Stimulated activated effector memory CD8-positive, alpha-beta T cell treated with anti-CD3 and anti-CD28 coated beads, Interleukin-12 subunit alpha, Interleukin-12 subunit beta, amount 100 ng/mL, for 72 hours (primary cell): Measurements from ENCODE around the gene LRATD1.

ENCODE experiments used
- ATAC-seq: fragments of 150-1000 bp; cut with Tn5 transposase; 2 replicates; pipeline ENCODE4 v1.10.0; 2021
- DNase-seq, 2 donors: peaks; one replicate each; pipeline ENCODE4 v3.0.0; 2021 to 2022; ENCODE audit warnings: low spot score in 2 of 2
- H3K27ac Mint-ChIP-seq: one replicate; pipeline ENCODE4 v1.8.0; 2022; ENCODE audit warnings: mild to moderate bottlenecking, mixed read lengths
- H3K36me3 Mint-ChIP-seq: one replicate; pipeline ENCODE4 v1.8.0; 2022; ENCODE audit warnings: mild to moderate bottlenecking, mixed read lengths
- H3K4me1 Mint-ChIP-seq: one replicate; pipeline ENCODE4 v1.8.0; 2022; ENCODE audit warnings: mixed read lengths
- H3K4me3 Mint-ChIP-seq: one replicate; pipeline ENCODE4 v1.8.0; 2022; ENCODE audit warnings: mild to moderate bottlenecking, mixed read lengths
- H3K9me3 Mint-ChIP-seq: one replicate; pipeline ENCODE4 v1.8.0; 2022; ENCODE audit warnings: mixed read lengths

LRATD1 gene

GRCh38 chr2:14632133-14632936, at the start of gene LRATD1:
TSS of gene LRATD1 (plus strand) at chr2:14632717. CDS start at chr2:14633980, 1,263 bp downstream.
- peak; percentile 17 for ATAC-seq
- H3K27ac Mint-ChIP-seq, result no peak within 1 kb of the TSS
- H3K36me3 Mint-ChIP-seq, result no peaks in the 10 kb centered on the region
- DNase-seq, result no peak
- H3K4me1 Mint-ChIP-seq, result no peaks in the 10 kb centered on the region
- peaks cover 9% of the 10 kb centered on the region for H3K9me3 Mint-ChIP-seq
- H3K4me3 Mint-ChIP-seq, result no peak within 1 kb of the TSS

- no peaks in the 10 kb centered on the region for H3K4me1 Mint-ChIP-seq
- ATAC-seq (no peak), DNase-seq (no peak)
- no peaks in the 10 kb centered on the region for H3K36me3 Mint-ChIP-seq
- H3K27ac Mint-ChIP-seq, result no peak overlapping the region
- no peak overlapping the region for H3K4me3 Mint-ChIP-seq
- peaks cover 5% of the 10 kb centered on the region for H3K9me3 Mint-ChIP-seq
Measured at GRCh38 chr2:14583059-14583458, 49.5 kb upstream of the LRATD1 start.

GRCh38 chr2:14583802-14584201, 48.7 kb upstream of the LRATD1 start:
- no peaks in the 10 kb centered on the region for H3K4me1 Mint-ChIP-seq
- ATAC-seq (no peak), DNase-seq (no peak)
- H3K4me3 Mint-ChIP-seq, result no peak overlapping the region
- no peak overlapping the region for H3K27ac Mint-ChIP-seq
- no peaks in the 10 kb centered on the region for H3K36me3 Mint-ChIP-seq
- peaks cover 7% of the 10 kb centered on the region for H3K9me3 Mint-ChIP-seq

- Mint-ChIP-seq H3K4me1 (no peaks in the 10 kb centered on the region), H3K36me3 (no peaks in the 10 kb centered on the region), H3K27ac (no peak overlapping the region), H3K9me3 (peaks cover 4% of the 10 kb centered on the region), H3K4me3 (no peak overlapping the region)
- ATAC-seq, result no peak
- DNase-seq, result no peak
Measured at GRCh38 chr2:14587119-14587518, 45.4 kb upstream of the LRATD1 start.

GRCh38 chr2:14601156-14601770, 31.3 kb upstream of the LRATD1 start:
- Mint-ChIP-seq H3K4me1 (no peaks in the 10 kb centered on the region), H3K9me3 (peaks cover 2% of the 10 kb centered on the region), H3K27ac (no peak overlapping the region), H3K4me3 (no peak overlapping the region), H3K36me3 (no peaks in the 10 kb centered on the region)
- ATAC-seq (no peak), DNase-seq (no peak)

- Mint-ChIP-seq H3K4me1 (no peaks in the 10 kb centered on the region), H3K27ac (no peak overlapping the region), H3K9me3 (peaks cover 2% of the 10 kb centered on the region), H3K36me3 (no peaks in the 10 kb centered on the region), H3K4me3 (no peak overlapping the region)
- no peak for ATAC-seq
- no peak for DNase-seq
Measured at GRCh38 chr2:14602309-14602708, 30.2 kb upstream of the LRATD1 start.

- Mint-ChIP-seq H3K4me3 (no peak overlapping the region), H3K36me3 (no peaks in the 10 kb centered on the region), H3K27ac (no peak overlapping the region), H3K9me3 (peaks cover 2% of the 10 kb centered on the region), H3K4me1 (no peaks in the 10 kb centered on the region)
- ATAC-seq, result no peak
- no peak for DNase-seq
Measured at GRCh38 chr2:14603676-14604075, 28.8 kb upstream of the LRATD1 start.

- Mint-ChIP-seq H3K27ac (no peak overlapping the region), H3K9me3 (no peaks in the 10 kb centered on the region), H3K4me1 (no peaks in the 10 kb centered on the region), H3K4me3 (no peak overlapping the region), H3K36me3 (no peaks in the 10 kb centered on the region)
- ATAC-seq (no peak), DNase-seq (no peak)
Measured at GRCh38 chr2:14608245-14608644, 24.3 kb upstream of the LRATD1 start.

GRCh38 chr2:14614017-14614416, 18.5 kb upstream of the LRATD1 start:
- H3K36me3 Mint-ChIP-seq, result no peaks in the 10 kb centered on the region
- no peak for DNase-seq
- ATAC-seq, result no peak
- H3K27ac Mint-ChIP-seq, result no peak overlapping the region
- no peaks in the 10 kb centered on the region for H3K9me3 Mint-ChIP-seq
- H3K4me3 Mint-ChIP-seq, result no peak overlapping the region
- H3K4me1 Mint-ChIP-seq, result no peaks in the 10 kb centered on the region

- no peaks in the 10 kb centered on the region for H3K9me3 Mint-ChIP-seq
- no peaks in the 10 kb centered on the region for H3K4me1 Mint-ChIP-seq
- H3K27ac Mint-ChIP-seq, result no peak overlapping the region
- DNase-seq (no peak), ATAC-seq (no peak)
- H3K4me3 Mint-ChIP-seq, result no peak overlapping the region
- H3K36me3 Mint-ChIP-seq, result no peaks in the 10 kb centered on the region
Measured at GRCh38 chr2:14615121-14615520, 17.4 kb upstream of the LRATD1 start.

GRCh38 chr2:14615760-14616159, 16.8 kb upstream of the LRATD1 start:
- no peak overlapping the region for H3K4me3 Mint-ChIP-seq
- H3K4me1 Mint-ChIP-seq, result no peaks in the 10 kb centered on the region
- no peaks in the 10 kb centered on the region for H3K36me3 Mint-ChIP-seq
- ATAC-seq, result no peak
- no peak overlapping the region for H3K27ac Mint-ChIP-seq
- DNase-seq, result no peak
- H3K9me3 Mint-ChIP-seq, result no peaks in the 10 kb centered on the region

- H3K9me3 Mint-ChIP-seq, result no peaks in the 10 kb centered on the region
- no peaks in the 10 kb centered on the region for H3K36me3 Mint-ChIP-seq
- no peak overlapping the region for H3K4me3 Mint-ChIP-seq
- ATAC-seq, result no peak
- no peak overlapping the region for H3K27ac Mint-ChIP-seq
- DNase-seq, result no peak
- H3K4me1 Mint-ChIP-seq, result no peaks in the 10 kb centered on the region
Measured at GRCh38 chr2:14616342-14616741, 16.2 kb upstream of the LRATD1 start.

- H3K4me1 Mint-ChIP-seq, result no peaks in the 10 kb centered on the region
- H3K4me3 Mint-ChIP-seq, result no peak overlapping the region
- H3K9me3 Mint-ChIP-seq, result no peaks in the 10 kb centered on the region
- H3K27ac Mint-ChIP-seq, result no peak overlapping the region
- DNase-seq (no peak), ATAC-seq (no peak)
- no peaks in the 10 kb centered on the region for H3K36me3 Mint-ChIP-seq
Measured at GRCh38 chr2:14616950-14617349, 15.6 kb upstream of the LRATD1 start.

GRCh38 chr2:14619441-14619840, 13.1 kb upstream of the LRATD1 start:
- H3K27ac Mint-ChIP-seq, result no peak overlapping the region
- peaks cover 5% of the 10 kb centered on the region for H3K9me3 Mint-ChIP-seq
- H3K4me1 Mint-ChIP-seq, result no peaks in the 10 kb centered on the region
- no peak overlapping the region for H3K4me3 Mint-ChIP-seq
- no peak for ATAC-seq
- H3K36me3 Mint-ChIP-seq, result no peaks in the 10 kb centered on the region
- DNase-seq, result no peak

GRCh38 chr2:14621114-14621513, 11.4 kb upstream of the LRATD1 start:
- H3K4me1 Mint-ChIP-seq, result no peaks in the 10 kb centered on the region
- no peak overlapping the region for H3K4me3 Mint-ChIP-seq
- ATAC-seq (no peak), DNase-seq (no peak)
- H3K9me3 Mint-ChIP-seq, result peaks cover 5% of the 10 kb centered on the region
- H3K27ac Mint-ChIP-seq, result no peak overlapping the region
- H3K36me3 Mint-ChIP-seq, result no peaks in the 10 kb centered on the region

GRCh38 chr2:14621906-14622549, 10.5 kb upstream of the LRATD1 start:
- no peak overlapping the region for H3K4me3 Mint-ChIP-seq
- ATAC-seq (no peak), DNase-seq (no peak)
- no peaks in the 10 kb centered on the region for H3K4me1 Mint-ChIP-seq
- peaks cover 5% of the 10 kb centered on the region for H3K9me3 Mint-ChIP-seq
- no peaks in the 10 kb centered on the region for H3K36me3 Mint-ChIP-seq
- H3K27ac Mint-ChIP-seq, result no peak overlapping the region
